Natural killer cell (primary cell): ENCODE results near the gene TBL1XR1. TPM values are rescaled to one million over a fixed set of nuclear protein-coding genes. Genes with fewer than 3 reads are reported as not detected.

ENCODE experiments used
- ATAC-seq, 3 donors: fragments of 150-1000 bp in 2 of 3; fragments of 200-7000 bp in 1 of 3; cut with Tn5 transposase; 1 replicate in 1 of 3; 2 replicates in 2 of 3; pipeline ENCODE4 v1.10.0; 2021; ENCODE audit warnings: mild to moderate bottlenecking in 2 of 3, moderate library complexity in 2 of 3
- DNase-seq, 2 donors: peaks; one replicate each; pipeline versions ENCODE4 v3.0.0 to v3.0.0-alpha.2; 2013 to 2021; ENCODE audit warnings: mixed read lengths in 1 of 2
- H3K27ac ChIP-seq: one replicate; pipeline ENCODE4 v1.5.1; 2013; ENCODE audit warnings: mild to moderate bottlenecking, low read length
- H3K27me3 ChIP-seq: one replicate; pipeline ENCODE4 v1.6.1; 2013; ENCODE audit warnings: low read length; ENCODE audit not compliant: control insufficient read depth, insufficient read depth
- H3K36me3 ChIP-seq: one replicate; pipeline ENCODE4 v1.6.1; 2013; ENCODE audit warnings: low read length; ENCODE audit not compliant: control insufficient read depth, insufficient read depth
- H3K4me1 ChIP-seq: one replicate; pipeline ENCODE4 v1.6.1; 2013; ENCODE audit warnings: low read length; ENCODE audit not compliant: control insufficient read depth, insufficient read depth
- H3K4me3 ChIP-seq: one replicate; pipeline ENCODE4 v1.5.1; 2013; ENCODE audit warnings: low read length
- H3K9me3 ChIP-seq: one replicate; pipeline ENCODE4 v1.6.1; 2013; ENCODE audit warnings: low read length; ENCODE audit not compliant: control insufficient read depth, insufficient read depth
- H3K27ac Mint-ChIP-seq, 2 donors: one replicate each; pipeline ENCODE4 v1.8.0; 2022; ENCODE audit warnings: mild to moderate bottlenecking in 2 of 2, mixed read lengths in 2 of 2, moderate library complexity in 1 of 2
- H3K27me3 Mint-ChIP-seq, 2 donors: one replicate each; pipeline ENCODE4 v1.8.0; 2022; ENCODE audit warnings: low read depth in 2 of 2, mixed read lengths in 2 of 2
- H3K36me3 Mint-ChIP-seq: one replicate; pipeline ENCODE4 v1.8.0; 2022; ENCODE audit warnings: mixed read lengths
- H3K4me1 Mint-ChIP-seq, 2 donors: one replicate each; pipeline ENCODE4 v1.8.0; 2022; ENCODE audit warnings: mixed read lengths in 2 of 2
- H3K4me3 Mint-ChIP-seq: one replicate; pipeline ENCODE4 v1.8.0; 2022; ENCODE audit warnings: mild to moderate bottlenecking, moderate library complexity, mixed read lengths
- H3K9me3 Mint-ChIP-seq, 2 donors: one replicate each; pipeline ENCODE4 v1.8.0; 2022; ENCODE audit warnings: mixed read lengths in 2 of 2
- WGBS: methylation state at CpG from one replicate; pipeline ENCODE4 v1.1.7; 2013; ENCODE audit warnings: missing lambda C conversion rate; ENCODE audit not compliant: insufficient coverage; 5-methylcytosine and 5-hydroxymethylcytosine counted together
- intact Hi-C: fragments of 100-400 bp; cut with micrococcal nuclease; formaldehyde crosslinking; loops from one replicate; pipeline ENCODE4 v1.14.2; 2022
- total RNA-seq, 4 donors: library from RNA; stranded (reverse); fragments of 120-200 nt in 1 of 4; gene quantifications; one replicate each; pipeline versions ENCODE4 v1.2.3 to v1.2.4, GENCODE V29; 2013 to 2022
- TF ChIP-seq, protein P1 (sequence below): fragments of 200-600 bp; IDR thresholded peaks from one replicate; pipeline ENCODE4 v1.8.0; 2022; ENCODE audit warnings: antibody characterized with exemption

The TBL1XR1 gene
- total RNA-seq, 3 donors from 2014 or later (not counting 1 experiment from before 2014, with no cell fraction given) = 74.6 to 118 (median 81.7) TPM

DNA sequence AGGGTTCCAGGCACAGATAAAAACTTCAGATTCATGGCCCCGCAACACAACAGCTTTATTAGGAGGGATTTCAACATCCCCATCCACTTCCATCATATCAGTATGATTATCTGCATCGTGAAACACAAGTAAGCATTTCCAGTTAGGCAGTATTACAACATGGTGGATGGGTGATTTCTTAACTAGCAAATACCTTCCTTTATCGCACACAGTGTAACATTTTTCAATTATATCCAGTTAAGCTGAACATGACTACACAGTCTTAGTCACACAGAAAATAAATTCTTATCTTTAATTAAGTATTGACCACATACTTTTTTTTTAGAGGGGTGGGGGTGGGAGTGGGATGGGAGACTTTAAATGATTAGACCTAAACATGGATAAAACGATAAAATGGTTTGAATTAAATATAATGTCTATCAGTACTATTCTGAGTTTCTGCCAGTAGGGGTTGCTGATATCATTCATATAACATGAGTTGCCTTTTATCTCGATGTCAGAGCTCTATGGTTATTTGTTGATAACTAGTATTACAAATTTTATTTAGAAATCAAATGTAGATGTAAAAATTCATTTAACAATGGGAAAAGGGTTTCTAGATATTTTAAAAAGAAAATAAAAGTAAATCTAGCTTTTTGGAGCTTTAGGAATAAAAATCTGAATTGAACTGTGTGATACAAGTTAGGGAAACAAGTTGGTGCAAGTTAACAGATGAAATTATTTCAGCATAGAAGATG, 146.6 kb downstream of the TBL1XR1 start:
- Histone ChIP-seq H3K36me3 (peaks cover 47% of the 10 kb centered on the region), H3K9me3 (no peaks in the 10 kb centered on the region), H3K4me3 (no peak overlapping the region), H3K27ac (no peak overlapping the region), H3K4me1 (no peaks in the 10 kb centered on the region), H3K27me3 (no peaks in the 10 kb centered on the region)
- DNase-seq (peak in 1 of 2 donors; percentile 78), ATAC-seq (peak; percentile 71 to 88 (median 82))
- Mint-ChIP-seq H3K4me3 (no peak overlapping the region), H3K27me3 (no peaks in the 10 kb centered on the region), H3K36me3 (peaks cover 21% of the 10 kb centered on the region), H3K27ac (no peak overlapping the region), H3K4me1 (peaks cover 0 to 8% of the 10 kb centered on the region in 2 donors), H3K9me3 (no peaks in the 10 kb centered on the region)
- TF ChIP-seq, protein P1, sequence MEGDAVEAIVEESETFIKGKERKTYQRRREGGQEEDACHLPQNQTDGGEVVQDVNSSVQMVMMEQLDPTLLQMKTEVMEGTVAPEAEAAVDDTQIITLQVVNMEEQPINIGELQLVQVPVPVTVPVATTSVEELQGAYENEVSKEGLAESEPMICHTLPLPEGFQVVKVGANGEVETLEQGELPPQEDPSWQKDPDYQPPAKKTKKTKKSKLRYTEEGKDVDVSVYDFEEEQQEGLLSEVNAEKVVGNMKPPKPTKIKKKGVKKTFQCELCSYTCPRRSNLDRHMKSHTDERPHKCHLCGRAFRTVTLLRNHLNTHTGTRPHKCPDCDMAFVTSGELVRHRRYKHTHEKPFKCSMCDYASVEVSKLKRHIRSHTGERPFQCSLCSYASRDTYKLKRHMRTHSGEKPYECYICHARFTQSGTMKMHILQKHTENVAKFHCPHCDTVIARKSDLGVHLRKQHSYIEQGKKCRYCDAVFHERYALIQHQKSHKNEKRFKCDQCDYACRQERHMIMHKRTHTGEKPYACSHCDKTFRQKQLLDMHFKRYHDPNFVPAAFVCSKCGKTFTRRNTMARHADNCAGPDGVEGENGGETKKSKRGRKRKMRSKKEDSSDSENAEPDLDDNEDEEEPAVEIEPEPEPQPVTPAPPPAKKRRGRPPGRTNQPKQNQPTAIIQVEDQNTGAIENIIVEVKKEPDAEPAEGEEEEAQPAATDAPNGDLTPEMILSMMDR = peak; percentile 87
- 83% methylated on average over 3 of the region's 5 CpGs for WGBS
- intact Hi-C loops = loop anchor here (1.0 to 10.0 kb wide), 4 partner anchors 147 to 1335 kb away; partner anchors contain the start of gene TBL1XR1

DNA sequence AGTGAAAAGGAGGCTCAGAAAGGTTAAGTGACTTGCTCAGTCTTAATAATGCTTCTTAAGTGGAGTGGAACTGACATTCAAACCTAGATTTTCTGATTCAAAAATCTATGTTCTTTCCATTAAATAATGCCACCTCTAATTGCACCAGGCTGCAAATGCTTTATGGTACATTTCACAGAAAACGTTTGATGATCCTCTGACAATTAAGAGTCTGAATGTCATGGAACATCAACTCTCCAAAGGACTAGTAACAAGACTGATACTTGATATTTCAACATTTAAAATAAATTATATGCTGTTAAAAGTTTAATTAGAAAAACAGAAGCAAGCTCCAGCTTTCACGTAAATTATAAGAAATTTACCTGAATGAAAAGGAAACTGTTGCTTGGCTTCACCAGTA, 151.5 kb downstream of the TBL1XR1 start:
- no peak overlapping the region for H3K4me3 ChIP-seq
- no peak for DNase-seq
- peaks cover 70% of the 10 kb centered on the region for H3K36me3 ChIP-seq
- Mint-ChIP-seq H3K36me3 (peaks cover 45% of the 10 kb centered on the region), H3K27ac (no peak overlapping the region), H3K27me3 (no peaks in the 10 kb centered on the region), H3K9me3 (peaks cover 2 to 5% of the 10 kb centered on the region in 2 donors), H3K4me1 (peaks cover 0 to 17% of the 10 kb centered on the region in 2 donors), H3K4me3 (no peak overlapping the region)
- no peaks in the 10 kb centered on the region for H3K9me3 ChIP-seq
- intact Hi-C loops = no loop called here
- no peaks in the 10 kb centered on the region for H3K4me1 ChIP-seq
- no peaks in the 10 kb centered on the region for H3K27me3 ChIP-seq
- no peak for ATAC-seq
- no peak overlapping the region for H3K27ac ChIP-seq
- TF ChIP-seq, protein P1 = no peak
- 94% methylated on average over 2 of the region's 2 CpGs for WGBS

GRCh38 chr3:177045222-177045621, 152.1 kb downstream of the TBL1XR1 start:
- Mint-ChIP-seq H3K9me3 (peaks cover 2 to 5% of the 10 kb centered on the region in 2 donors), H3K4me3 (no peak overlapping the region), H3K4me1 (peaks cover 5 to 17% of the 10 kb centered on the region in 2 donors), H3K27ac (no peak overlapping the region), H3K27me3 (no peaks in the 10 kb centered on the region), H3K36me3 (peaks cover 45% of the 10 kb centered on the region)
- no peak overlapping the region for H3K4me3 ChIP-seq
- no peaks in the 10 kb centered on the region for H3K4me1 ChIP-seq
- 99% methylated on average over 7 of the region's 7 CpGs for WGBS
- DNase-seq = no peak
- H3K27me3 ChIP-seq = no peaks in the 10 kb centered on the region
- no peaks in the 10 kb centered on the region for H3K9me3 ChIP-seq
- peaks cover 68% of the 10 kb centered on the region for H3K36me3 ChIP-seq
- TF ChIP-seq, protein P1 = no peak
- intact Hi-C loops = no loop called here
- ATAC-seq = no peak
- H3K27ac ChIP-seq = no peak overlapping the region
